Ovary (tissue), 9 donors: ENCODE data around the gene PLIN4. TPM values are rescaled to one million over a fixed set of nuclear protein-coding genes. Genes with fewer than 3 reads are reported as not detected.

Experiments
- DNase-seq, 5 donors: peaks; one replicate each; pipeline ENCODE4 v3.0.0-alpha.2; 2019 to 2020
- H3K27ac ChIP-seq, 2 donors: fragments of 200-600 bp; one replicate each; pipeline versions ENCODE4 v1.5.1 to v1.8.0; 2019 to 2022
- H3K27me3 ChIP-seq: fragments of 200-600 bp; one replicate; pipeline ENCODE4 v1.8.0; 2022
- H3K36me3 ChIP-seq: fragments of 200-600 bp; sonication (generic); one replicate; pipeline ENCODE4 v1.5.1; 2019
- H3K4me1 ChIP-seq: one replicate; pipeline ENCODE4 v1.8.1; 2013; ENCODE audit warnings: mild to moderate bottlenecking, moderate library complexity; ENCODE audit not compliant: insufficient read depth
- H3K4me3 ChIP-seq: fragments of 200-600 bp; sonication (generic); one replicate; pipeline ENCODE4 v1.5.1; 2017
- H3K9me3 ChIP-seq, 2 donors: fragments of 200-600 bp in 1 of 2; sonication (generic) in 1 of 2; one replicate each; pipeline versions ENCODE4 v1.5.1 to v1.8.1; 2013 to 2019; ENCODE audit warnings: mild to moderate bottlenecking in 1 of 2, moderate library complexity in 1 of 2
- EP300 ChIP-seq: sonication (generic); formaldehyde crosslinking; IDR thresholded peaks from one replicate; pipeline ENCODE4 v1.6.1; 2017; ENCODE audit warnings: antibody characterized with exemption
- POLR2A ChIP-seq: fragments of 450-650 bp; IDR thresholded peaks from one replicate; pipeline ENCODE4 v1.6.1; 2017; ENCODE audit warnings: antibody characterized with exemption, mild to moderate bottlenecking, moderate library complexity
- WGBS, 3 donors: extraction: QIAGEN DNeasy Blood & Tissue Kit in 1 of 3; methylation state at CpG; one replicate each; pipeline versions ENCODE4 v1.1.5 to v1.1.7; 2013 to 2017; 5-methylcytosine and 5-hydroxymethylcytosine counted together
- intact Hi-C, 4 donors: fragments of 100-400 bp; cut with DNase I; formaldehyde crosslinking; loops; one replicate each; pipeline versions ENCODE4 v1.11.0 to v1.15.1; 2022 to 2023
- polyA plus RNA-seq, 2 donors: library from polyadenylated mRNA; stranded (reverse); fragments of 200-250 nt in 1 of 2; fragments of 350-450 nt in 1 of 2; fragmentation: Illumina TruSeq in 1 of 2; extraction: RNeasy Lipid Tissue Mini Kit (QIAGEN cat#74804) in 1 of 2; gene quantifications; one replicate each; pipeline ENCODE4 v1.2.3, GENCODE V29; 2013 to 2014
- total RNA-seq, 7 donors: library from RNA; depleted of rRNA in 2 of 7; stranded (reverse); fragments of >200 nt in 2 of 7; fragmentation: NEBNext Ultra II Directional in 3 of 7; extraction: Animal tissue kit (Norgen Biotek cat#: 25700) in 3 of 7; gene quantifications; one replicate each; pipeline versions ENCODE4 v1.1.0 to v1.2.4, GENCODE V29; 2016 to 2023
- TF ChIP-seq, protein P1 (sequence below), 3 donors: fragments of 450-650 bp in 2 of 3; fragments of 200-600 bp in 1 of 3; IDR thresholded peaks; one replicate each; pipeline versions ENCODE4 v1.5.1 to v1.8.0; 2016 to 2022; ENCODE audit warnings: antibody characterized with exemption in 3 of 3, mild to moderate bottlenecking in 1 of 3
- donor health status: DM: no; HTN: no; CAD: no; lungs with moderate emphysema.
- donor health status: DM: no; HTN: no; CAD: no.
- donor health status: Bipolar disorder and iron deficiency.
- donor health status: DM: yes; HTN: yes; CAD: no.
- donor health status: DM: no; HTN: no; CAD: no.
- donor health status: DM: yes; HTN: yes; CAD: no.

Gene PLIN4
- total and polyA plus RNA-seq, 9 donors, result 1.6 to 55.1 (median 21.7) TPM

DNA sequence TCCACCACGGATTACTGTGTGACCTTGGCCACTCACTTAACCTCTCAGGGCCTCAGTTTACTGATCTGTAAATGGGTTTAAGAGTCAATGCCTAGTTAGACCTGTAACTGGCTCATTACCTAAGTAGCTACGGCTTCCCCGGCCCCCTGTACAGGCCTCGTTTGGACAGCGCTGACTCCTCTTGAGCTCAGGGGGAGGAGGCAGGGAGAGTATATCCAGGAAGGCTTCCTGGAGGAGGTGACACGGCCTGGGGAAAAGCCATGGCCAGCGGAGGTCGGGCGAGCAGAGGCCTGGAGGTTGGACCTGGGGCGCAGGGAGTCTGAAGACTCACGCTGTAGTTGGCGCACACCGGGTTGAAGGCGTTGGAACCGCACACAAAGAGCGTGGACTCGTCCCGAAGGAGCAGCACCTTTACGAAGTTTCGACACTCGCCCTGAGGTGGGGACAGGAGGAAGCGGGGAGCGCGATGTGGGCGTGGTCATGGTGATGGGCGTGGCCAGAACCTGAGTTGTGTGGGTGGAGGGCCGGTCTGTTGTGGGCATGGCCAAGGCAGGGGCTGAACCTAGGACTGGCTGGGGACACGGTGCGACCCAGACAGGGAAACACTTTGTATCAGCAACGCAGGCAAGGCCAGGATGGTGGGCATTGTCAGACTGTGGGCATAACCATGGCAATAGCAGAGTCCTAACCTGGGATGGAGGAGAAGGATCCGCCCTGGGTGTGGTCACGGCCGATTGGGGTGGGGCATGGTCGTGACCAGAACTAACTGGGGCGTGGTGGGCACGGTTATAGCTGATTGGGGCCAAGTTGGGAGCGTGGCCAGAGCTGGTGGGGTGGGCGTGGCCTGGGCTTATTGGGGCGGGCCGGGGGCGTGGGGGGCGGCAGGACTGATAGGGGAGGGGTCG, 37.6 kb upstream of the PLIN4 start:
- H3K27me3 ChIP-seq, result no peaks in the 10 kb centered on the region
- no peak overlapping the region for H3K4me3 ChIP-seq
- no peak overlapping the region for H3K27ac ChIP-seq
- peak in 1 of 5 donors; percentile 28 for DNase-seq
- TF ChIP-seq, protein P1, sequence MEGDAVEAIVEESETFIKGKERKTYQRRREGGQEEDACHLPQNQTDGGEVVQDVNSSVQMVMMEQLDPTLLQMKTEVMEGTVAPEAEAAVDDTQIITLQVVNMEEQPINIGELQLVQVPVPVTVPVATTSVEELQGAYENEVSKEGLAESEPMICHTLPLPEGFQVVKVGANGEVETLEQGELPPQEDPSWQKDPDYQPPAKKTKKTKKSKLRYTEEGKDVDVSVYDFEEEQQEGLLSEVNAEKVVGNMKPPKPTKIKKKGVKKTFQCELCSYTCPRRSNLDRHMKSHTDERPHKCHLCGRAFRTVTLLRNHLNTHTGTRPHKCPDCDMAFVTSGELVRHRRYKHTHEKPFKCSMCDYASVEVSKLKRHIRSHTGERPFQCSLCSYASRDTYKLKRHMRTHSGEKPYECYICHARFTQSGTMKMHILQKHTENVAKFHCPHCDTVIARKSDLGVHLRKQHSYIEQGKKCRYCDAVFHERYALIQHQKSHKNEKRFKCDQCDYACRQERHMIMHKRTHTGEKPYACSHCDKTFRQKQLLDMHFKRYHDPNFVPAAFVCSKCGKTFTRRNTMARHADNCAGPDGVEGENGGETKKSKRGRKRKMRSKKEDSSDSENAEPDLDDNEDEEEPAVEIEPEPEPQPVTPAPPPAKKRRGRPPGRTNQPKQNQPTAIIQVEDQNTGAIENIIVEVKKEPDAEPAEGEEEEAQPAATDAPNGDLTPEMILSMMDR (IDR thresholded peaks at IDR 0.05), result no peak
- TF ChIP-seq POLR2A, result no peak
- no peak for TF ChIP-seq EP300
- intact Hi-C loops, result loop anchor here in 2 of 4 donors (5.0 to 10.0 kb wide), 2 partner anchors 81 to 291 kb away; partner anchors contain the start of gene TNFAIP8L1 (in 1 of the 2)
- no peaks in the 10 kb centered on the region for H3K9me3 ChIP-seq
- no peaks in the 10 kb centered on the region for H3K4me1 ChIP-seq
- no peaks in the 10 kb centered on the region for H3K36me3 ChIP-seq
- WGBS, 3 donors, result 60 to 68% (median 65%) methylated on average over 43 of the region's 43 CpGs

DNA sequence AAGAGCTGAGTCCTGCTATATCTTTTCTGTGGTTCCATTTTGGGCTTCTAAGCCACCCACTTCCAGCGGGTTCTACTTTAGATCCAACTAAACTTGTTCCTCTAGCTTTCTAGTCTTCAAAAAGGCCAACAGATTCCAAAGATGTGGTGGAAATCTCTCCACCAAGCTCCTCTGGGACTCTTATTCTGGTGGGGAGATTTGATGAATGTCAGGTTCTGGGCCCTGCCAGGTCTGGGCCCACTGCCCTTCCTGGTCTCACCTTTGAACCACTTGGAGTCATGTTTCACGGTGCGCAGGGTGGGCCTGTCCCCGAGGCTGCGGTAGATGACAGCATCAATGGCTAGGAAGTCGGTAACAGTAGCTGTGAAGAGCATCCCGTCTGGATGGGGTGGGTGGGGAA, 36.4 kb upstream of the PLIN4 start:
- H3K27ac ChIP-seq, result no peak overlapping the region
- H3K4me3 ChIP-seq, result no peak overlapping the region
- no peaks in the 10 kb centered on the region for H3K9me3 ChIP-seq
- TF ChIP-seq EP300 (no peak), POLR2A (no peak)
- TF ChIP-seq, protein P1 (IDR thresholded peaks at IDR 0.05), result no peak
- DNase-seq, result no peak
- no peaks in the 10 kb centered on the region for H3K4me1 ChIP-seq
- 63 to 72% (median 65%) methylated on average over 7 of the region's 7 CpGs for WGBS, 3 donors
- H3K36me3 ChIP-seq, result no peaks in the 10 kb centered on the region
- no peaks in the 10 kb centered on the region for H3K27me3 ChIP-seq
- intact Hi-C loops, result loop anchor here in 2 of 4 donors (5.0 to 10.0 kb wide), 2 partner anchors 83 to 290 kb away; partner anchors contain the start of gene TNFAIP8L1 (in 1 of the 2)

- H3K27ac ChIP-seq, result no peak overlapping the region
- TF ChIP-seq, protein P1 (IDR thresholded peaks at IDR 0.05), result no peak
- TF ChIP-seq EP300 (no peak), POLR2A (no peak)
- no peaks in the 10 kb centered on the region for H3K4me1 ChIP-seq
- H3K9me3 ChIP-seq, result no peaks in the 10 kb centered on the region
- DNase-seq, result no peak
- H3K27me3 ChIP-seq, result no peaks in the 10 kb centered on the region
- 50 to 83% (median 64%) methylated on average over 3 of the region's 3 CpGs for WGBS, 3 donors
- intact Hi-C loops, result loop anchor here in 1 of 4 donors (10.0 kb wide), 1 partner anchor 289 kb away; no protein-coding TSS in a partner anchor
- H3K4me3 ChIP-seq, result no peak overlapping the region
- no peaks in the 10 kb centered on the region for H3K36me3 ChIP-seq
Observed at GRCh38 chr19:4553775-4554174, 35.5 kb upstream of the PLIN4 start.

DNA sequence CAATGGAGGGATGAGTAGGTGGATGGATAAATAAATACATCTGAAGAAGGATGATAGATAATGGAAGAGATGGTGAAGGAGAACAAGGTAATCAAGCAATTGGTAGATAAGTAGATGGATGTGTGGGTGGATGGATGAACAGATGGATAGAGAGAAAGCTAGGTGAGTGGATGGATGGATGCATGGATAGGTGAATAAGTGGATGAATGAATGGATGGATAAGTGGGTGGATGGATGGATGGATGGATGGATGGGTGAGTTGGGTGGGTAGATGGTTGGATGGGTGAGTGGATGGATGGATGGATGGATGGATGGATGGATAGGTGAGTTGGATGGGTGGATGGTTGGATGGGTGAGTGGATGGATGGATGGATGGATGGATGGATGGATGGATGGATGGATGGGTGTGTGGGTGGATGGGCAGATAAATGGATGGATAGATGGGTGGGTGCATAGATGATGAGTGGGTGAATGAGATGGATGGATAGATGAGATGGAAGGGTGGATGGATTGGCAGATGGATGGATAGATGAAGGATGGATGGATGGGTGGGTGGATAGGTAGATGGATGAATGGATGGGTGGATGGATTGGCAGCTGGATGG, 34.9 kb upstream of the PLIN4 start:
- Histone ChIP-seq H3K4me3 (no peak overlapping the region), H3K36me3 (no peaks in the 10 kb centered on the region), H3K27ac (no peak overlapping the region), H3K9me3 (no peaks in the 10 kb centered on the region), H3K4me1 (no peaks in the 10 kb centered on the region), H3K27me3 (no peaks in the 10 kb centered on the region)
- no peak for DNase-seq
- intact Hi-C loops, result loop anchor here in 1 of 4 donors (10.0 kb wide), 1 partner anchor 288 kb away; no protein-coding TSS in a partner anchor
- TF ChIP-seq POLR2A (no peak), EP300 (no peak)
- TF ChIP-seq, protein P1 (IDR thresholded peaks at IDR 0.05), result no peak
